Measurements from ENCODE around the gene C1orf50.

GRCh38 chr1:42748021-42748420 lies 19.0 kb upstream of the C1orf50 start:
- TF ChIP-seq, protein P1, sequence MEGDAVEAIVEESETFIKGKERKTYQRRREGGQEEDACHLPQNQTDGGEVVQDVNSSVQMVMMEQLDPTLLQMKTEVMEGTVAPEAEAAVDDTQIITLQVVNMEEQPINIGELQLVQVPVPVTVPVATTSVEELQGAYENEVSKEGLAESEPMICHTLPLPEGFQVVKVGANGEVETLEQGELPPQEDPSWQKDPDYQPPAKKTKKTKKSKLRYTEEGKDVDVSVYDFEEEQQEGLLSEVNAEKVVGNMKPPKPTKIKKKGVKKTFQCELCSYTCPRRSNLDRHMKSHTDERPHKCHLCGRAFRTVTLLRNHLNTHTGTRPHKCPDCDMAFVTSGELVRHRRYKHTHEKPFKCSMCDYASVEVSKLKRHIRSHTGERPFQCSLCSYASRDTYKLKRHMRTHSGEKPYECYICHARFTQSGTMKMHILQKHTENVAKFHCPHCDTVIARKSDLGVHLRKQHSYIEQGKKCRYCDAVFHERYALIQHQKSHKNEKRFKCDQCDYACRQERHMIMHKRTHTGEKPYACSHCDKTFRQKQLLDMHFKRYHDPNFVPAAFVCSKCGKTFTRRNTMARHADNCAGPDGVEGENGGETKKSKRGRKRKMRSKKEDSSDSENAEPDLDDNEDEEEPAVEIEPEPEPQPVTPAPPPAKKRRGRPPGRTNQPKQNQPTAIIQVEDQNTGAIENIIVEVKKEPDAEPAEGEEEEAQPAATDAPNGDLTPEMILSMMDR (IDR thresholded peaks at IDR 0.05; ENCODE audit: extremely low read depth in 1 of 2, insufficient read depth in 1 of 2, low read depth in 1 of 2, low read length in 2 of 2): no peak
- TF ChIP-seq GATA2 (IDR thresholded peaks at IDR 0.05; ENCODE audit: insufficient read depth, insufficient read length, low read depth, low read length) (no peak), POLR2A (IDR thresholded peaks at IDR 0.05; ENCODE audit: low read depth, low read length) (no peak), POLR2AphosphoS5 (IDR thresholded peaks at IDR 0.05; ENCODE audit: insufficient read depth, low read depth, low read length) (no peak), EZH2 (IDR thresholded peaks at IDR 0.05; ENCODE audit: borderline replicate concordance, low read depth, low read length, severe bottlenecking) (no peak), MYC (IDR thresholded peaks at IDR 0.05; ENCODE audit: low read depth, low read length) (no peak), JUN (IDR thresholded peaks at IDR 0.05; ENCODE audit: borderline replicate concordance, insufficient read depth, insufficient read length, low read depth) (no peak), FOS (IDR thresholded peaks at IDR 0.05; ENCODE audit: borderline replicate concordance, insufficient read depth, low read length) (no peak)
- TF ChIP-seq, protein P2, sequence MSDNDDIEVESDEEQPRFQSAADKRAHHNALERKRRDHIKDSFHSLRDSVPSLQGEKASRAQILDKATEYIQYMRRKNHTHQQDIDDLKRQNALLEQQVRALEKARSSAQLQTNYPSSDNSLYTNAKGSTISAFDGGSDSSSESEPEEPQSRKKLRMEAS (IDR thresholded peaks at IDR 0.05; ENCODE audit: insufficient read depth, insufficient read length): no peak

Measured in endothelial cell of umbilical vein (primary cell).